ENCODE results near the gene CDA.

CDA gene

DNA sequence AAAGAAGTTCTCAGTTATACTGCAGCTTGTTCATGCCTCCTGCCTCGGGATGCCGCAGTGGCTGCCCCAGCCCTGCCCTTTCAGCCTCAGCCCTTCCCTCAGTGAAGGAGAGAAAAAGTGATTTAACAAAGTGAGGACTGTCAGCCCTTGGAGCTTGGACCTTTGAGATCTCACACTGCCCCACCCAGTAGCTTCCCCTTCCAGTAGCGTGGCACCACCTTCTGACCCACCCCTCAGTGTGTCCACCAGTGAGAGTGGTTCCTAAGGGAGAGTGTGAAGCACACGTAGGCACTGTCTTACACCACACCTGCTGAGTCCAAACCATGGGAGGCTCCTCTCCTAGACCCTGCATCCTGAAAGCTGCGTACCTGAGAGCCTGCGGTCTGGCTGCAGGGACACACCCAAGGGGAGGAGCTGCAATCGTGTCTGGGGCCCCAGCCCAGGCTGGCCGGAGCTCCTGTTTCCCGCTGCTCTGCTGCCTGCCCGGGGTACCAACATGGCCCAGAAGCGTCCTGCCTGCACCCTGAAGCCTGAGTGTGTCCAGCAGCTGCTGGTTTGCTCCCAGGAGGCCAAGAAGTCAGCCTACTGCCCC, at the start of gene CDA:
CDA (plus strand) TSS at position 464 of the 592 bp plus-strand sequence; CDS start at position 497, 33 bp downstream.
- no peak for DNase-seq

DNA sequence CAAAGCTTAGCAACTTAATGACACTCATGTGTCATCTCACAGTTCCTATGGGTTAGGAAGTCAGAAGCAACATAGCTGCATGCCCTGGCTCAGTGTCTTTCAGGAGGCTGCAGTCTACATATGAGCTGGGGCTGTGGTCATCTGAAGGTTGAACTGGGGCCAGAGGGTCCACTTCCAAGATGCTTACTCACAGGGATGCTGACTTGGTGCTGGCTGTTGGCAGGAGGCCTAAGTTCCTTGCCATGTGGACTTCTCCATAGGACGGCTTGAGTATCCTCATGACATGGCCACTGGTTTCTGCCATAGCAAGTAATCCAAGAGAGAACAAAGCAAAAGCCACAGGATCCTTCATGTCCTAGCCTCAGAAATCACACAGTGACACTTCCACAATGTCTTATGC, 48.6 kb upstream of the CDA start:
- no peak for DNase-seq

DNA sequence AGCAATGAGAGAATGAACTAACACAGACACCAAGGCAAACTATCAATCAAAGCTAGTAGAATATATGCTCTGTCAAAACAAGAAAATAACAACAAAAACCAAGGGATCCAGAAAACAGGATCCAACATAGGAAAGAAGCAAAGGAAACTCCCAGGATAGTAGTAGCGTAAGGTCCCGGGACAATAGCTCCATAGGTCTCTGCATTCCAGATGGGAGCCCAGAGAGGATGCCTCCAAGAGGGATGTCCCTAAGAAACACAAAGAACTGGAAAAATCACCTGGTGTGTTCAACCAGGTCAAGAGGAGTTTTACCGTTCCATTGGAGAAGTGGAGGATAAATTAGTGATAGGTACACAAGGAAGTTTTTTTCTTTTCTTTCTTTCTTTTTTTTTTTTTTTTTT, 42.3 kb upstream of the CDA start:
- no peak for DNase-seq

DNA sequence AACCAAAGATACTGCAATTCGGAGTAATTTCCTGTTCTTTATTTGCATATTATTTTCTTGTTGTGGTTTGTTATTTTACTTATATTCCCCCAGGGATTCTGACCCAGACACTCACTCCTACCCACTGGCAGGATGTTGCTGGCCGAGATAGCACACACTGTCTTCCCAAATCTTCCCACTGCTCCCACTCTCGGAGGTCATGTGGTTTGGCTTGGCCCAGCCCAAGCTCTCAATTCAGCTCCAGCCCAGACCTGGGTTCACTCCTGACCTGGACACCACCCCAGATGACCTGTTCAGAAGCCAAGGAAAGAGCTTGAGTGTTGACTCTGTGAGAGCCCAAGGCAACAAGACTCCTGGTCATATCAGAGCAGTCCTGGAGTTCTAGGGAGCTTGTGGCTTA, 37.7 kb upstream of the CDA start:
- DNase-seq: no peak

DNA sequence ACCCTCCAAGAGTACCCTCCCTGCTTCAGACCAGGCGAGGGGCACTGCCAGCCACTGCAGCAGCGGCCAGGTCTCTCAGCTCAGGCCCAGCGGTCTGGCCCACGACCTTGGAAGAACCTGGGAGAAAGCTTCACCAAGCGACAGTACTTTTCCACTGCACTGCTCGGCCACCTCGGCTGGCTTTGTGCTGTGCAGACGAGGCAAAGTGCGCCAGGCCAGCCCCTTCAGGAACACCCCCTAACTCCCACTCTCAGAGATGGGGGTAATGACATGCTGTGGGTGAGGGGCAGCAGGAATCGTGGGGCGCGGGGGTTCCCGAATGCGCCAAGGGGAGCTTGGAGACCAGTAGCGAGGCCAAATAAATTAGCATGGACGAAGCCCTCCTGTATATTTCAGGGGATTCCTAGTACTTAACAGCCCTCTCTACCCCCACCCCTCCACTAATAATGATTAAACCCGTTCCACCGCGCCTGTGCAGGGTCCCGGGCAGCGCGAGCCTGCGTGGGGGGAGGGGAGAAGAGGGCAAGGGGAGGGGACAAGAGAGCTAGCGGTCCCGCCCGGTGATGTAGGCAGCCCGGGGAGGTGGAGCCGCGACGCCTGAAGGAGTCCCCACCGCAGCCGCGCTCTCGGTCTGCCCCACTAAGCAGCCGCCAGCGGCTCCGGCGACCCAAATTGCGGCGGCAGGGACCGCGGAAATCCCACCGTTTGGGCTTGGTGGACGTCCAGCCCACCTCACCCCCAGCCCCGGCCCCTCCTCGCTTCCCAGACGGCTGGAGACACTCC, 36.8 kb upstream of the CDA start, which contains the start of gene FAM43B:
FAM43B (plus strand) TSS at position 629 of the 783 bp plus-strand sequence. CDS start 401 bp downstream, outside the sequence.
- DNase-seq: peak; percentile 11

DNA sequence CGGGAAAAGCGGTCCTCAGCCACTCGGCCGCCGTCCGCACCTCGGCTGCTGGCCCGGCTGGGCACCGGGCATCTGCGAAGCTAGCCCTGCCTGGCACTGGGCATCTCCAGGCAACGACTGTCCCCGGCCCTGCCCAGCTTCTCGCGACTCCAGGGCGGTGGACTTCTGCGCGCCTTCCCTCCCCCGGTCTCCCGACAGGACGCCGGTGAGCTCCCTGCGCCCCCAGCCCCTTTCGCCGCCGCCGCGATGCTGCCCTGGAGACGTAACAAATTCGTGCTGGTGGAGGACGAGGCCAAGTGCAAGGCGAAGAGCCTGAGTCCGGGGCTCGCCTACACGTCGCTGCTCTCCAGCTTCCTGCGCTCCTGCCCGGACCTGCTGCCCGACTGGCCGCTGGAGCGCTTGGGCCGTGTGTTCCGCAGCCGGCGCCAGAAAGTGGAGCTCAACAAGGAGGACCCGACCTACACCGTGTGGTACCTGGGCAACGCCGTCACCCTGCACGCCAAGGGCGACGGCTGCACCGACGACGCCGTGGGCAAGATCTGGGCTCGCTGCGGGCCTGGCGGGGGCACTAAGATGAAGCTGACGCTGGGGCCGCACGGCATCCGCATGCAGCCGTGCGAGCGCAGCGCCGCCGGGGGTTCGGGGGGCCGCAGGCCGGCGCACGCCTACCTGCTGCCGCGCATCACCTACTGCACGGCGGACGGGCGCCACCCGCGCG, 36.0 kb upstream of the CDA start:
- DNase-seq: no peak

DNA sequence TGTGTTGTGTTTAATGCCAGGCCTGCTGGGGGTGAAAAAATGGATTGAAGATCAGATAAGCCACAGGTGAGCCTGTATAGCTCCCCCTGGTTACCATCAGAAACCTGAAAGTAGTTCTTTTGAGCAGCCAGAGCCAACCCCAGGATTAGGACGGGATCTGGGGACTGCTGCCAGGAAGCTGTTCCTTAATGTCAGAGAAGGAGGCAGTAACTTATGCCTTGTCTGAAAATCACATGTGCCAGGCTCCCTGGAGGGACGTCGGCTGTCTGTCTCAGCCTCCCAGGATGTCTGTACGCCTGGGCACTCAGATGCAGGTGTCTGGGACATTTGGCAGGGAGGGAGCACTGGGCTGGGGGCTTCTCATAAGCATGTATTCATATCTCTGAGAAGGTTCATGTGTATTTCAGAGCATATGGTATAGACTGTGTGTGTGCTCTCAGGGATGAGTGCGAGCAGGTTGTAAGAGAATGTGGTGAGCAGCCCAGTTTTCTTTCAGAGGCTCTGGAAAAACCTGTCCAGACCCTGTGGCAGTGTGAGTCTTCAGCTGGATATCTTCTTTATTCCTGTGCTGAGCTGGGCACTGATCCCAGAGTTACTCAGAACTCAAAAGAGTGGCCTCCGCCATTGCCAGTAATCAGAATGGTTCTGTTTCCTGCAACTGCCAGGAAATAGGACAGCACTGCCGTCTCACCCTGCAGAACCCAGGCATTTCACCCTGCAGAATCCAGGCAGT, 33.7 kb upstream of the CDA start:
- no peak for DNase-seq

DNA sequence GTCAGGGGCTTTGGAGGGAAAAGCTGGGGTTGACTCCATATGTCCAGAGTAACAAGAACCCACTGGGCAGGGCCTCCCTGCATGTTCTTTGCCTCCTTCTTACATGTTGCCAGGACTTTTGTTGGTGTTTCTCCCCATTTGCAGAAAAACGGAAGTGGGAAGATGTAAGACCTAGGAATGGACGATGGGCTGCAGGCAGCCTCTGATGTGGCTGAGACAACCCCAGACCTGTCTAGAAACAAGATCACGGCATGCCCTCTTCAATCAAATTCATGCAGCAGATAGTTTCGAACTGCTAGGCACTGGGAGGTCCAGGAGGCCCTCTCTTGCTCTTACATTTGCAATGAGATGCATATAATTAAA, 33.2 kb upstream of the CDA start:
- no peak for DNase-seq

DNA sequence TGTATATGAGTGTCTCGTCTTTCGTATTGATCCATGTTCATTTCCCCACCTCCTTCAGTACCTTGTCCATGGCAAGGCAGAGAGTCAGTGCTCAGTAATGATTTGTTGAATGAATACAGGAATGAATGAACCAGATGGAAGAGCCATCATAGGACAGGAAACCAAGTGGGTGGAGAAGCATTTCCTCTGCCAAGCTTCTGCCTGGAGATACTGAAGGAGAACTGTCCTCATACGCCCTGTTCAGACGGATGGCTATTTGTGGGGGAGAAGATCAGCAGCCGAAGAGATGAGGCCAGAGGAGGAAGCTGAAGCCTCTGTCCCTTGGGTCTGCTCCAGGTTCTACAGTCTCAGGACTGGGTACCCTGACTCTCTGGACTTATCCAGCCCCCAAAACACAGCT, 30.7 kb upstream of the CDA start:
- DNase-seq: no peak

DNA sequence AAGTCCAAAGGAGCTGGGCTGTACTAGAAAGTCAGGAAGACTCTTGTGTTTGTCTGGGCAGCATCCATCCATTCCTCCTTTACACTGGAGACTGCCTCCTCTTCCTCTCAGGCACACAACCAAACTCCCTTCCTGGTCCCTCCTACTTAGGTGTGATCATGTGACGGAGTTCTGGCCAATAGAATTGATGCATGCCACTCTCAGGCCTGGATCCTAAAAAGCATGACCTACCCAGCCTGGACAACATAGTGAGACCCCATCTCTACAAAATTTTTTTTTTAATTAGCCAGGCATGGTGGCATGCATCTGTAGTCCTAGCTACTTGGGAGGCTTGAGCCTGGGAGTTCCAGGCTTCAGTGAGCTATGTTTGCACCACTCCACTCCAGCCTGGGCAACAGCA, 27.9 kb upstream of the CDA start:
- no peak for DNase-seq

DNA sequence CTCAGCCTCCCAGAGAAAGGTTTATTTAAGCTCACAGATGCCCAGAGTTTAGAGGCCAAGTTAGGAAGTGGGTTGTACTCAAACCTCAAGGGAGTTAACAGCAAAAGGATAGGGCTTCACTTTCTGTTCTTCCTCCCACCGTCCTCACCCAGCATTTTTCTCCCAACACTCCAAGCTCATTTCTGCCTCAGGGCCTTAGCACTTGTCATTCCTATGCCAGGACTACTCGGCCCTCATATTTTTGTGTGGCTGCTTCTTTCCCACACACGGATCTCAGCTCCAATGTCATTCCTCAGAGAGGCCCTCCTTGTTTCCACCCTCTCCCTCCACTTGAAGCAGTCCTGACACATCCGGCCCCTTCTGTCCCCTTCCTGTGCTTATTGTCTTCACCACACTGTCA, 23.7 kb upstream of the CDA start:
- DNase-seq: no peak

DNA sequence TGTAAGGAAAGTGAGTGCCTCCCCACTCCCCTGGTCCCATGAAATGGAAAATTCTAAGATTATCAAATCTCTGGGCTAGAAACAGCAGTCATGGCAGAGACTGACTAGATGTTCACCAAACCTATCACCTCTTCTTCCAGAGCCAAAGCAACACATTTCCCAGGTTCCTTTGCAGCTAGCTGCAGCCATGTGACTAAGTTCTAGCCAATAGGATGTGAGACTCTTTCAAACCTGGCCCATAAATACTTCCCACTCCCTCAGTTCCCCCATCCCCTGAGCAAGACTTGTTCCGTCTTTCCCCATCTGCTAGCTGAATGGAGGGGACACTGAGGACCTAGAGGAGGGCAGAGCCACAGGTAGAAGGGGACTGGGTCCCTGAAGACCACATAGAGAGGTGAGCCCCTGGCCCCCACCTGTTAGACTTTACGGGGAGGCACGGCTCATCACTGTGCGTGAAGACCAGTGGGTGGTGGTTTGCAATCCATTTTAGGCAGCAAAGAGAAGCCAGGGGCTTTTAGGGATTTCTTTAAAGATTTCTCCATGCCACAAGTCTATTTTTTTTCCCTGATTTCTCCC, 19.3 kb upstream of the CDA start:
- no peak for DNase-seq

DNA sequence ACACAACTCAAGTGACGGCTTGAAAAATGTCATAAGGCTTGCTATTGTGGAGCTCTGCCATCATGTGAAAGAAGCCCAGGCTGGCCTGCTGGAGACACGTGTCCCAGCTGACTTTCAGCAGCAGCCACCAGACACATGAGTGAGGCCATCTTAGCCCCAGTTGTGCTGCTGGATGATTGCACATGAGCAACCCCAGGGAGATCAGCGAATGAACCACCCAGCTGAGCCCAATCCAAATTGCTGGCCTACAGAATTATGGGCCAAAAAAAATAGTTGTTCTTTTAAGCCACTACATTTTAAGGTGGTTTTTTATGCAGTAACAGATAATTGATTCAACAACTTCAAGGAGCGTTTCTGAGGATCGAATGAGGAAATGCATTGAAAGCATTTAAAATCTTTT, 17.5 kb upstream of the CDA start:
- DNase-seq: no peak

DNA sequence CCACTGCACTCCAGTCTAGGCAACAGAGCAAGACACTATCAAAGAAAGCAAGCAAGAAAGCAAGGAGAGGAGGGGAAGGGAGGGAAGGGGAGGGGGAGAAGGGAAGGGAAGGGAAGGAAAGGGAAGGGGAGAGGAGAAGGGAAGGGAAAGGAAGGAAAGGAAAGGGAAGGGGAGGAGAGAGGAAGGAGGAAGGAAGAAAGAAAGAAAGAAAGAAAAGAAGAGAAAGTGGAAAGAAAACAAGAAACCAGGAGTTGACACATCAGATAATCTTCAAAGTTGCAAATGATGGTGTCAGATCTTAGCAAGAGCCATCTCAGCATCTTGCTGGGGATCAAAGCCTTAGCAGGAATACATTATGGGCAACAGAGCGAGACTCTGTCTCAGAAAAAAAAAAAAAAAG, 14.9 kb upstream of the CDA start:
- DNase-seq: no peak

DNA sequence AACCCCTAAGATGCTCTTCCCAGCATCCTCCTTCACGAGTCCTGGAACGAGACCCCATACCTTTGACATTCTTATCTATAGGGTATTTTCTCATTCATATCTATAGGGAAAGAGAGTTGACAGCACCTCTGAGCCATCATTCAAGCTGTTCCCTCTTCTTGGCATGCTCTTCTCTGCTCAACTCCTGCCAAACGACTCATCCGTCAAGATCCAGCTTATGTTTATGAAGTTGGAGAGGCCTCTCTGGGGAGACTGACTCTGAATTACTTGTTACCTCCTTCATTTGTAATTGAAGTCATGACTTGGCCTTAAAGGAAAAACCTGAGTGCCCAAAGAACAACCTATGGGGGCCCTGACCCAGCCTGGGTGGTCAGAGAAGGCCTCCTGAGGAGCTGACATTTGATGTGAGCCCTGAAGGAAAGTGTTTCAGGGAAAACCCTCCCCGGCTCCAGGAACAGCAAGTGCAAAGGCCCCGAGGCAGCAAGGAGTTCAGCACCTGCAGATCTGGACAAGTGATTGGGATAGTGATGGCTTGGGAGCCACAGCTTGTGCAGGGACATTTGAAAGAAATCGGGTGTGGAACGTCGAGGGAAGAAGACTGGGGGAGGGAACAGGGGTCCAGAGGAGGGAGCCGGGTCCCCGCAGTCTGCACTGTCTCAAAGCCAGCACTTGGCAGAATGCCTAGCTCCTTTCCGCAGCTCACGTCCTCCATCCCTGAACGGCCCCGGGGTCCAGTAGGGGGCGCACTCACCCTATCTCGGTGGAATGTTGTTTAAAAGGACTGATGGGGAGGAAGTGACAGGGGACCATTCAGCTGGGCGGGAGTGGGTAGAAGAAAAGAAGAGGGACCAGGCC, 14.0 kb upstream of the CDA start:
- peak; percentile 83 for DNase-seq

DNA sequence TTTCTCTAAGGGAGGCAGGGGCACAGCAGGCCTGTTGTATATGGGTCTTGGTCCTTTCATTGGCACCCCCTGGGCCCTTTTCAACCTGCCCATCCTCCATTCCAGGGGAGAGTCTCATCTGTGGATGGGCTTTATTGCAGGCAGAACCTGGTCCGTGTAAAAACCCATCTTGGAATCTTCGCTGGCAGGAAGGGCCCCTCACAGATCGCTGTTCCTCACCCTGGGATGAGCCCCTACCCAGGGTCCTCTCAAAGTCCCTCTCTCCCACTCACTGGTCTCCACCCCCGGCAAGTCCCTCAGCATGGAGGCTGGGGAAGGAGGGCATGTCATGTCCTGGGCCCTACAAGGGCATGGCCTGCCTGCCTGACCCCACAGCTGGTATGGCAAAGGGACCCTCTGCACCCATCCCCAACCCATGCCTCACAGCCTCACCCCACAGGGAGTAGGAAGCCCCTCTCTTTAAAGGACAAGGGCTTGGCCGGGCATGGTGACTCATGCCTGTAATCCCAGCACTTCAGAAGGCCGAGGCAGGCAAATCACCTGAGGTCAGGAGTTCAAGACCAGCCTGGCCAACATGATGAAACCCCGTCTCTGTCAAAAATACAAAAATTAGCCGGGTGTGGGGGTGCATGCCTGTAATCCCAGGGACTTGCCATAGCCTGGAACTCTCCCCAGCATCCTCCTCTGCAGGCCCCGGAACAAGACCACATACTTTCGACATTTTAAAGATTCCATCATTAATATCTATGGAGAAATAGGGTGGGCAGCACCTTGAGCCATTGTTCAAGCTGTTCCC, 13.2 kb upstream of the CDA start:
- no peak for DNase-seq

DNA sequence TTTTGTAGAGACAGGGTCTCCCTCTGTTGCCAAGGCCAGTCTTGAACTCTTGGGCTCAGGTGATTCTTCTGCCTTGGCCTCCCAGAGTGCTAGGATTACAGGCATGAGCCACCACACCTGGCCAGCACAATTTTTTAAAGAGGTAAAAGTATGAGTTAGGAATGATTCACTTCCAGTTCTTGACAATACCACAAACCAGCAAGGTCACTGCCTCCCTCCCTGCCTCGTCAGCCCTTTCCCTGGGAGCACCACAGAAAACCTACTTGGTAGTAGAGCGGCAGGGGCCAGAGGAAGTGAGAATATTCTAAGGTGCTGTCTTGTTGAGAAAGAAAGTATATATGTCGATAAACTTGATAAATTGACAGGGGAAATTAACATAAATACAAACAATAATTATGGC, 10.8 kb upstream of the CDA start:
- no peak for DNase-seq

DNA sequence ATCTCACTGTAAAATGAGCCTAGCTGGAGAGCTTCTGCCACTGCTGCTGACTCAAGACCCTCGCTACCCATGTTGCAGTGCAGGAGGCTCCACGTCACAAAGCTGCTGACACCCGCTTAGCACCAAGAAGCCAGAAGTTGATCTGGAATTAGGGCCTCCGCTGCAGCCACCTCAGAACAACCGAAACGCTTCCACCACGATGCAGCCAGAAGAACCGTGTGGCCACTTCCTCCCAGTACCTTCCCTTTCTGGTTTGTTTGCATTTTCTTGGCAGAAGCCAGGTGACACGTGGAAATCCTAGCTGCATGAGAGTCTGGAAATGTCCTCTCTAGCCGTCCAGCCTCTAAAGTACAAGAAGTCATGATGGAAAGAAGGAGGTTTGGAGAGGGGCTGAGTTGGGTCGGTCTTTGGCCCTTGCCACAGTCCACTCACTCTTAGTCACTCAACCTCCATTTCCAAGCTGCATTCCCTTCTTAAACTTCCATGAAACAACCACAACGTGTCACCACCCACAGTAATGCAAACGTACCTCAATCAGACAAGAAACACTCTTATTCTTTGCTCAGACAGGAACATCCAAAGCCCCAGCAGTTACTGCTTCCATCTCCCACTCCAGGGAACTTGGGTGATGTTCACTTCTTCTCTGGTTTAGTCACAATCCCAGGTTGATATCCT, 10.0 kb upstream of the CDA start:
- DNase-seq: no peak

DNA sequence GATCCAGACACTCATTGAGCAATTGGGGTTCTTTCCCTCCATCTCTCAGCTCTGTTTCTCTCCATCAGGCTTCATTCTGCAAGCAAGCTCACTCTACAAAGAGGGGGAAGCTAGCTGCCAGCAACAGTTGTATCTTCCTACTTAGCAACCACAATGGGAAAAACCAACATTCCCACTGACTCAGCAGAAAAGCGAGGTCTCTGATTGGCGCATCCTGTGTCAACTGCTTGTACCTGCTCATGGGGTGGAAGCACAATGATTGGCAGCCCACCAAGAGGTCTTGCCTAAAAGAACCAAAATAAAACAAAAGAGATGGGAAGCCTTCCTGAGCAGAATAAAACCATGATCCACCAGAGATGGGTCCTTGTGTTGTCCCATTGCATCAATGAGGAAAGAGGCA, 4.0 kb upstream of the CDA start:
- no peak for DNase-seq

DNA sequence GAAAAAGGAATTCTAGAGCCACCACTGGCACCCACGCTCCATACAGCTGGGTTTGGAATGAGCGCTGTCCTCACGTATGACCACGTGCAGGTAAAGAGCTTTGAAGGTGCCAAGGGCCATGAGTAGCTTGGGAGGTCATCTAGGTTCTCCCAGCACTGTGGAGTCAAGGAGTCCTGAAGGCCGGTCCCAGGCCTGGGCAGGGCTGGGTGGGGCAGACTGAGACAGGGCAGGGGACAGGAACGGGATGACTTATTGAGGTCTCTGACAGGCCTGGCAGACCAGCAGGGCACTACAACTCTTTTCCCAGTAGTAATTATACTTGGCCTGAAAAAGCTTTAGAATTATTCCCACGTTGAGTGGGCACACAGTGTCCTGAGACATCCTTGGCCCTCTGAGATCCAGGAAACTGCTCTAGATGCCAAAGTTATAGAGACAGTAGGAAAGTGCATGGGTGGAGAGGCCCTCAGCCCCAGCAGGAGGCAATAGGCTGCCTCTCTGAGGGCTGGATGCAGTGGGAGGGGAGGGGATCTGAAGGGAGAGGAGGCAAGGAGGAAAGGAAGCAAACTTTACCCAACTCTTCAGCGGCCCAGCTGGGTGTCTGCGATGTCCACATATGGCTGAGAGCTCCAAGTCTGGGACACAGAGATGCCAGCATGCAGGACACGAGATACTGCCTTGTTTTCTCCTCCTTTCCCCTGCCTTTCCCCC, 1.8 kb upstream of the CDA start:
- no peak for DNase-seq

All from activated CD4-positive, alpha-beta T cell treated with anti-CD3 and anti-CD28 coated beads, Interleukin-2, Interleukin-6, amounts not matched to agents 100 ng/mL and 50 ng/mL, durations not matched to agents 16 hours and 8 hours (primary cell).